H1 (cell line): Measurements from ENCODE around the gene NUS1. TPM values are rescaled to one million over a fixed set of nuclear protein-coding genes. Genes with fewer than 3 reads are reported as not detected.

ENCODE experiments used
- CTCF ChIA-PET: fragments of 300-600 bp; sonication (Branson Sonifier 250); formaldehyde crosslinking; loops from one replicate; lab custom pipeline; 2021; ENCODE audit not compliant: partially characterized antibody; lab: Charles Lee
- POLR2A ChIA-PET: fragments of 300-600 bp; sonication (Branson Sonifier 250); formaldehyde crosslinking; loops from one replicate; lab custom pipeline; 2021; ENCODE audit warnings: inconsistent platforms; ENCODE audit not compliant: partially characterized antibody; lab: Charles Lee
- DNase-seq, 2 experiments: peaks; one replicate each; pipeline versions ENCODE4 v3.0.0 to v3.0.0-alpha.2; 2010 to 2022; ENCODE audit warnings: low spot score in 2 of 2, low read depth in 1 of 2, mixed read lengths in 1 of 2
- FAIRE-seq: peaks from 2 replicates; lab custom pipeline; 2011; peaks lifted over from hg19 to GRCh38; lab: Jason Lieb, UNC
- H2AFZ ChIP-seq: 2 replicates; pipeline ENCODE4 v1.8.1; 2012; ENCODE audit warnings: low read length, inconsistent platforms
- H2AK5ac ChIP-seq: 2 replicates; pipeline ENCODE4 v1.6.1; 2013; ENCODE audit warnings: low read depth, low read length
- H2BK120ac ChIP-seq: replicated peaks from 2 replicates; pipeline ENCODE3; 2013; ENCODE audit warnings: low read depth, low read length, inconsistent platforms
- H2BK12ac ChIP-seq: 2 replicates; pipeline ENCODE4 v1.6.1; 2013; ENCODE audit warnings: low read depth, low read length
- H2BK15ac ChIP-seq: 2 replicates; pipeline ENCODE4 v1.6.1; 2013; ENCODE audit warnings: low read length
- H2BK20ac ChIP-seq: 2 replicates; pipeline ENCODE4 v1.6.1; 2013; ENCODE audit warnings: low read length
- H2BK5ac ChIP-seq: 2 replicates; pipeline ENCODE4 v1.6.1; 2013; ENCODE audit warnings: low read depth, low read length
- H3K14ac ChIP-seq: 2 replicates; pipeline ENCODE4 v1.6.1; 2013; ENCODE audit warnings: inconsistent platforms; ENCODE audit not compliant: insufficient read length
- H3K18ac ChIP-seq: 2 replicates; pipeline ENCODE4 v1.6.1; 2013; ENCODE audit warnings: low read length; ENCODE audit errors: extremely low read depth
- H3K23ac ChIP-seq: 2 replicates; pipeline ENCODE4 v1.6.1; 2013; ENCODE audit warnings: inconsistent platforms; ENCODE audit not compliant: insufficient read length
- H3K23me2 ChIP-seq: 2 replicates; pipeline ENCODE4 v1.6.1; 2013; ENCODE audit warnings: low read depth, low read length
- H3K27ac ChIP-seq: 2 replicates; pipeline ENCODE4 v1.6.1; 2011; ENCODE audit warnings: low read depth, low read length, inconsistent platforms
- H3K27me3 ChIP-seq, 4 experiments: replicated peaks in 1 of 4; 1 replicate in 1 of 4; 2 replicates in 3 of 4; pipeline versions ENCODE4 v1.6.1 to v1.8.1; 2011 to 2013; ENCODE audit warnings: low read length in 3 of 4, mild to moderate bottlenecking in 3 of 4, inconsistent platforms in 2 of 4, mixed read lengths in 2 of 4, moderate library complexity in 1 of 4; ENCODE audit not compliant: control insufficient read depth in 3 of 4, insufficient read depth in 3 of 4; ENCODE audit errors: extremely low read depth in 1 of 4
- H3K36me3 ChIP-seq, 4 experiments: 2 replicates each; pipeline versions ENCODE4 v1.6.1 to v1.8.1; 2011 to 2013; ENCODE audit warnings: mild to moderate bottlenecking in 4 of 4, low read length in 3 of 4, moderate library complexity in 2 of 4, control low read depth in 1 of 4, inconsistent platforms in 1 of 4; ENCODE audit not compliant: insufficient read depth in 4 of 4, control insufficient read depth in 2 of 4
- H3K4ac ChIP-seq: replicated peaks from 2 replicates; pipeline ENCODE3; 2013; ENCODE audit warnings: low read length, low read depth, mixed read lengths, inconsistent platforms; ENCODE audit not compliant: insufficient read length
- H3K4me1 ChIP-seq, 4 experiments: replicated peaks in 1 of 4; 1 replicate in 1 of 4; 2 replicates in 3 of 4; pipeline versions ENCODE4 v1.6.1 to v1.8.1; 2011 to 2013; ENCODE audit warnings: low read length in 3 of 4, inconsistent platforms in 2 of 4, mixed read lengths in 1 of 4; ENCODE audit not compliant: insufficient read depth in 4 of 4, control insufficient read depth in 3 of 4
- H3K4me2 ChIP-seq, 2 experiments: 2 replicates each; pipeline versions ENCODE4 v1.6.1 to v1.8.1; 2011 to 2013; ENCODE audit warnings: low read depth in 2 of 2, low read length in 2 of 2, control low read depth in 1 of 2, inconsistent platforms in 1 of 2, mild to moderate bottlenecking in 1 of 2; ENCODE audit not compliant: insufficient read depth in 1 of 2
- H3K4me3 ChIP-seq, 4 experiments: fragments of 200-600, 300-600 bp in 1 of 4; sonication (generic), shearing (Covaris generic), sonication (Bioruptor Twin) in 1 of 4; 2 replicates each; pipeline versions ENCODE4 v1.5.1 to v1.8.1; 2011 to 2016; ENCODE audit warnings: low read length in 4 of 4, low read depth in 3 of 4, control low read depth in 2 of 4, inconsistent platforms in 2 of 4, mild to moderate bottlenecking in 2 of 4, mixed read lengths in 1 of 4, moderate library complexity in 1 of 4; ENCODE audit not compliant: insufficient read depth in 2 of 4; ENCODE audit errors: extremely low read depth in 1 of 4
- H3K56ac ChIP-seq: replicated peaks from 2 replicates; pipeline ENCODE3; 2013; ENCODE audit warnings: low read depth, mild to moderate bottlenecking, mixed read lengths, low read length, inconsistent platforms; ENCODE audit not compliant: insufficient read length
- H3K79me1 ChIP-seq: 2 replicates; pipeline ENCODE4 v1.6.1; 2013; ENCODE audit warnings: low read depth, low read length, control low read depth
- H3K79me2 ChIP-seq, 2 experiments: 2 replicates each; pipeline versions ENCODE4 v1.6.1 to v1.8.1; 2012 to 2013; ENCODE audit warnings: low read length in 2 of 2, mild to moderate bottlenecking in 2 of 2, inconsistent platforms in 1 of 2; ENCODE audit not compliant: insufficient read depth in 2 of 2, control insufficient read depth in 1 of 2
- H3K9ac ChIP-seq, 4 experiments: replicated peaks in 1 of 4; 1 replicate in 1 of 4; 2 replicates in 3 of 4; pipeline versions ENCODE4 v1.6.1 to v1.8.1; 2011 to 2013; ENCODE audit warnings: low read depth in 3 of 4, low read length in 3 of 4, control low read depth in 2 of 4, mild to moderate bottlenecking in 2 of 4, moderate library complexity in 2 of 4, inconsistent platforms in 1 of 4; ENCODE audit errors: extremely low read depth in 1 of 4
- H3K9me3 ChIP-seq, 2 experiments: 2 replicates each; pipeline versions ENCODE4 v1.6.1 to v1.8.1; 2012 to 2013; ENCODE audit warnings: mild to moderate bottlenecking in 2 of 2, moderate library complexity in 2 of 2, control low read depth in 1 of 2, inconsistent platforms in 1 of 2, low read depth in 1 of 2, low read length in 1 of 2, mixed read lengths in 1 of 2; ENCODE audit not compliant: insufficient read depth in 2 of 2
- H4K20me1 ChIP-seq, 2 experiments: replicated peaks in 1 of 2; 2 replicates each; pipeline versions ENCODE3 to v1.8.1; 2011 to 2013; ENCODE audit warnings: inconsistent platforms in 2 of 2, low read length in 2 of 2, mild to moderate bottlenecking in 1 of 2; ENCODE audit not compliant: insufficient read depth in 2 of 2, control insufficient read depth in 1 of 2
- H4K5ac ChIP-seq: 2 replicates; pipeline ENCODE4 v1.6.1; 2013; ENCODE audit warnings: low read length, low read depth, mixed read lengths, inconsistent platforms; ENCODE audit not compliant: insufficient read length
- H4K8ac ChIP-seq: 2 replicates; pipeline ENCODE4 v1.8.0; 2013; ENCODE audit warnings: mild to moderate bottlenecking, moderate library complexity, low read length, inconsistent platforms; ENCODE audit not compliant: insufficient read depth; ENCODE audit errors: extremely low read depth
- H4K91ac ChIP-seq: replicated peaks from 2 replicates; pipeline ENCODE3; 2013; ENCODE audit warnings: low read length, mixed read lengths, inconsistent platforms; ENCODE audit not compliant: insufficient read length
- ATF3 ChIP-seq: IDR thresholded peaks from 2 replicates; pipeline ENCODE4 v1.6.1; 2011; ENCODE audit warnings: low read depth, mild to moderate bottlenecking, low read length; ENCODE audit not compliant: insufficient read depth
- CBX5 ChIP-seq: fragments of 300-800, 300-1000 bp; sonication (generic); IDR thresholded peaks from 2 replicates; pipeline ENCODE4 v1.7.1; 2016; ENCODE audit warnings: antibody characterized with exemption, low read length, low read depth
- CEBPB ChIP-seq: IDR thresholded peaks from 2 replicates; pipeline ENCODE4 v1.6.1; 2012; ENCODE audit warnings: low read depth, low read length
- CHD2 ChIP-seq: IDR thresholded peaks from 2 replicates; pipeline ENCODE4 v1.6.1; 2012; ENCODE audit warnings: low read length, improper control_type of control experiment
- EGR1 ChIP-seq: IDR thresholded peaks from 2 replicates; pipeline ENCODE4 v1.6.1; 2011; ENCODE audit warnings: low read depth, low read length, borderline replicate concordance
- GABPA ChIP-seq: IDR thresholded peaks from 2 replicates; pipeline ENCODE4 v1.6.1; 2011; ENCODE audit warnings: mild to moderate bottlenecking, low read length, moderate library complexity, borderline replicate concordance; ENCODE audit not compliant: insufficient read depth
- PHF8 ChIP-seq: fragments of 200-600 bp; sonication (generic); conservative IDR thresholded peaks from 2 replicates; pipeline ENCODE4 v1.7.1; 2012; ENCODE audit warnings: low read depth, mild to moderate bottlenecking, inconsistent platforms, low read length, moderate library complexity
- RAD21 ChIP-seq, 2 experiments: IDR thresholded peaks in 1 of 2; conservative IDR thresholded peaks in 1 of 2; 2 replicates each; pipeline ENCODE4 v1.6.1; 2011; ENCODE audit warnings: low read depth in 2 of 2, low read length in 2 of 2, improper control_type of control experiment in 1 of 2, inconsistent platforms in 1 of 2, mild to moderate bottlenecking in 1 of 2, moderate library complexity in 1 of 2
- RFX5 ChIP-seq: IDR thresholded peaks from 2 replicates; pipeline ENCODE4 v1.6.1; 2011; ENCODE audit warnings: low read depth, low read length, improper control_type of control experiment, borderline replicate concordance
- RNF2 ChIP-seq: fragments of 200-900, 300-1000 bp; sonication (generic); IDR thresholded peaks from 2 replicates; pipeline ENCODE4 v1.7.1; 2016; ENCODE audit warnings: borderline replicate concordance, low read depth, mild to moderate bottlenecking, antibody characterized with exemption, low read length; ENCODE audit not compliant: poor library complexity, severe bottlenecking; ENCODE audit errors: missing control alignments
- SP2 ChIP-seq: IDR thresholded peaks from 2 replicates; pipeline ENCODE4 v1.6.1; 2012; ENCODE audit warnings: mild to moderate bottlenecking, low read length, inconsistent platforms
- TAF1 ChIP-seq: IDR thresholded peaks from 2 replicates; pipeline ENCODE4 v1.6.1; 2011; ENCODE audit warnings: mild to moderate bottlenecking, low read depth, low read length
- WGBS, 2 experiments: shearing (Covaris generic) in 1 of 2; methylation state at CpG; one replicate each; pipeline versions ENCODE4 v1.1.6 to v1.1.7; 2013 to 2015; ENCODE audit warnings: low lambda C conversion rate in 2 of 2, mixed read lengths in 2 of 2, inconsistent platforms in 1 of 2, low coverage in 1 of 2, missing lambda C conversion rate in 1 of 2; ENCODE audit not compliant: insufficient replicate concordance in 2 of 2, insufficient coverage in 1 of 2, insufficient read length in 1 of 2; ENCODE audit errors: extremely low coverage in 1 of 2, missing lambda C conversion rate in 1 of 2; 5-methylcytosine and 5-hydroxymethylcytosine counted together
- polyA plus RNA-seq, 7 experiments: library from polyadenylated mRNA; depleted of rRNA in 3 of 7; stranded (reverse) in 5 of 7; unstranded in 2 of 7; fragments of >200 nt in 5 of 7; fragments of 200-250 nt in 2 of 7; gene quantifications; 1 replicate in 5 of 7; 2 replicates in 1 of 7; 4 replicates in 1 of 7; pipeline versions ENCODE4 v1.2.1 to v1.2.3, GENCODE V29; 2011 to 2013; ENCODE audit warnings: missing spikeins in 2 of 7, mixed read lengths in 2 of 7
- total RNA-seq: library from RNA; stranded (reverse); fragmentation: NEBNext Ultra II Directional; extraction: Animal tissue kit (Norgen Biotek cat#: 25700); gene quantifications from 2 replicates; pipeline ENCODE4 v1.2.1, GENCODE V29; 2021

The NUS1 gene
- total and polyA plus RNA-seq, 2 of the 8 experiments (the other 6 are each of a cell fraction or from before 2014, with no cell fraction given) = 20.7 to 77.7 TPM

DNA sequence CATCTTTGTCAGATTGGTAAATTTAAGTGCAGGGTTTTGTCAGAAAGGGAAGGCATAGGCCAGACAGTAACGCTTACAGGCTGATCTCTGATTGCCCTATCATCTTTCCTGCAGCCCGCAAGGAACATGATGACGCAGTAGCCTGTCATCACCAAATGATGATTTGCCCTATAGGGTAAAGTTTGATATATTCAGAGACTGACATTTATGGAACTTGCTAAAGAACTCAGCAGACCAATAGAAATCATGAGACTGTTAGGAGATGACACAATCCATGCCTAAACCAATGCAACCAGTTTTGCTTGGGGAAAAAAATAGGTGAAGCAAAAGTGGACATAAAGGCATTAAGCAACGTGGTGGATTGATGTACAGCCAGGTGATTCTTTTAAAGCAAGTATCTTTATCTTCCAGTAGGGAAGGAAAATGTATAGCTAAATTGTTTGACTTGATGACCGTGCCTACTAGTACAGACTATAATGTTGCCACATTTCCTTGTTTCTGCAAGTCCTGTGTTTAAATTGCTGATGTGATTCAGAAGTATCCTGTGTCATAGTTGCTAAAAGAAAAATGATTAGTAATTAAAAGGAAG, 2.4 kb downstream of the NUS1 start:
- Histone ChIP-seq H4K91ac (no peak overlapping the region), H3K23me2 (peaks cover 10% of the 10 kb centered on the region), H3K4me3 (peak overlapping the region in 1 of 4 experiments; percentile 73; a peak in 4 of 8 replicates), H3K79me1 (peaks cover 5% of the 10 kb centered on the region), H3K23ac (no peak overlapping the region), H2BK120ac (no peak overlapping the region), H4K5ac (no peak overlapping the region), H3K27me3 (no peaks in the 10 kb centered on the region; a peak in 1 of 7 replicates), H4K20me1 (peaks cover 5 to 12% of the 10 kb centered on the region in 2 experiments), H3K79me2 (peaks cover 43 to 82% of the 10 kb centered on the region in 2 experiments), H2AFZ (no peak overlapping the region), H2BK20ac (no peak overlapping the region), H3K14ac (no peak overlapping the region), H2AK5ac (no peak overlapping the region), H2BK5ac (no peak overlapping the region), H2BK15ac (no peak overlapping the region), H4K8ac (no peak overlapping the region), H3K27ac (no peak overlapping the region), H3K9me3 (no peaks in the 10 kb centered on the region), H3K9ac (no peak overlapping the region), H2BK12ac (no peak overlapping the region), H3K18ac (no peak overlapping the region), H3K4ac (no peak overlapping the region), H3K56ac (no peak overlapping the region), H3K4me2 (peak overlapping the region; percentile 71 to 95; a peak in 2 of 4 replicates), H3K4me1 (peaks cover 0 to 2% (median 0%) of the 10 kb centered on the region in 4 experiments; a peak in 3 of 7 replicates), H3K36me3 (peaks cover 0 to 3% (median 0%) of the 10 kb centered on the region in 4 experiments; a peak in 1 of 8 replicates)
- ChIA-PET CTCF (interaction anchor here (1.4 kb wide), 1 partner anchor 279 kb away, joined by 3 read pairs; no protein-coding TSS in a partner anchor), POLR2A (interaction anchor here (1.7 kb wide), 1 partner anchor 10 kb away, joined by 7 read pairs; no protein-coding TSS in a partner anchor)
- 91% methylated on average over 5 of the region's 5 CpGs; no CpG with 5 or more reads in 1 of the 2 experiments for WGBS, 2 experiments
- no peak for FAIRE-seq
- DNase-seq = no peak
- TF ChIP-seq PHF8 (no peak), EGR1 (no peak), CEBPB (no peak), CHD2 (no peak), RFX5 (no peak), SP2 (no peak), RAD21 (IDR thresholded peaks at IDR 0.05 in 1 of 2, conservative IDR thresholded peaks at IDR 0.05 in 1 of 2; ENCODE audit: low read depth in 2 of 2, low read length in 2 of 2) (no peak), ATF3 (no peak), RNF2 (no peak), CBX5 (no peak), TAF1 (no peak), GABPA (no peak)
